ENCODE data around the gene ANKS1A.
"Not testable (repeated sequence)": the region's sequence is repeated elsewhere in the genome, so short reads cannot be mapped to it uniquely, and the experiment has no call there.

The ANKS1A gene

DNA sequence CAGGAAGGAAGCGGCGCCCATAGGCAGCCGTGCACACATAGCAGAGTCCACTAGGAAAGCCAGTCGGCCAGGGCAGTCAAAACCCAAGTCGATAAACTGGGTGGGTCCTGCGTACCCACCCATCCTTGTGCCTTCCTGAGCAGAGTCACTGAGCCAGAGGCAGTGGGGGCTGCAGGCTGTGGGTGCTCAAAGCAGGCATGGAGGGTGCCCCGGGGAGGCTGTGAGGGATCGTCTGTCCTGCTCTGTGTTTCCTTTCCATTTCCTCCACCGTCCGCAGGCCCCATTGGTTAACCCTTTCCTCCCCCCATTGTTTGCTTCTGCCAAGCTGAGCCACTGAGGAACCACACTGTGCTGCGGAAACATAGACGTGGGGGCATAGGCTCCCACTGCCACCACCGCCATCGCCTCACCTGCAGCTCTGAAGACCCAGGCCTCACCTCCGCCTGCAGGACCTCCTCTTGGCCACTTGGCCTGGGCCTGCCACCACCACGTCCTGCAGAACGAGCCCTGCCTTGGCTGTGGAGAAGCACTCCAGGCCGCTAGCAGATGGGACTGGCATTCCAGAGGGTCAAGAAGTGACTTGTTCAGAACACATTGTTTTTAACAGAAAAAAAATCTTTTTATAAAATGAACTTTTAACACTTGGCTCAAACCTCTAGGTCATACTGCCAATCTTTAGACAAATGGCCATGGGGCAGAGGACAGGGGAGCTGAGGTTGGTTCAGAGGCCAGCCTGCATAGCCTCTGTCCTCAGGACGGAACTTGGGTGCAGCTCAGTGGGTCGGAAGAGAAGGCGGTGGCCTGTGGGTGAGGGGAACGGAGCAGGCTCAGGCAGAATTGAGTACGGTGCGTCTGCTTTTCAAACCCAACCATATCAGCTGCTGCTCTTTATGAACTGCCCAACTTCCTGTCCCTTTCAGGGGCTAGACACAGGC lies 199.5 kb downstream of the ANKS1A start:
- DNase-seq, result no peak

DNA sequence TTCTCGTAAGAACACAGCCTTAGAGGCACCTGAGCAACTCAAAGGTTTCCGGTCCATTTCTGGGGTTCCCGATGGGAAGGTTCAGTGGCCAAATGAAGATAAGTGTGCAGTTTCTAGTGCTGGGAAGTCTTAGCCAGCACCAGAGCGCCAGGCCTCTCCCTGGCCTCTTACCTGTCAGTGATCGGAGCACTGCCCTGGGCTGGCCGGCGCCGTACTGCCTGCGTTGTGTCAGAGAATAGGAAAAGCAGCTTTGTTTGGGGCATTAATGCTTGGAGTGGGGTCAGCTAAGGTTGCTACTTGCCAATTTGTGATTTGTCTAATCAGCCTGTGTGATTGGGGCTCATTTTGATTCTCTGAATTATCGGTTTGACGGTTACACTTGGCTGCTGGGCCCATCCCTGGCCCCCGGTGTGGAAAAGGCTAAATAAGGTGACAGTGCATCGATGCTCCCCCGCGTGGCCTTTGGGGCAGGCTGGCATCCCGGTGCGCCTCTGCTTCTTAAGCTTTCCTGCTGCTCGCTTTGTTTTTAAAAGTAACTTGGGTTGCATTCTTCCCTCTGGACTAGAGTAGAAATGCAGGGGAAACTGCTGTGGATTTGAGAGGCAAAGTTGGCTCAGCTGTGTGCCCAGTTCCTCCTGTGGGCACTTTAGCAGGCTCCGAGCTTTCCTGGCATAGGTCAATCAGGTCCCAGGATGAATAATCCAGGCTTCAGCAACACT lies 200.3 kb downstream of the ANKS1A start:
- no peak for DNase-seq

DNA sequence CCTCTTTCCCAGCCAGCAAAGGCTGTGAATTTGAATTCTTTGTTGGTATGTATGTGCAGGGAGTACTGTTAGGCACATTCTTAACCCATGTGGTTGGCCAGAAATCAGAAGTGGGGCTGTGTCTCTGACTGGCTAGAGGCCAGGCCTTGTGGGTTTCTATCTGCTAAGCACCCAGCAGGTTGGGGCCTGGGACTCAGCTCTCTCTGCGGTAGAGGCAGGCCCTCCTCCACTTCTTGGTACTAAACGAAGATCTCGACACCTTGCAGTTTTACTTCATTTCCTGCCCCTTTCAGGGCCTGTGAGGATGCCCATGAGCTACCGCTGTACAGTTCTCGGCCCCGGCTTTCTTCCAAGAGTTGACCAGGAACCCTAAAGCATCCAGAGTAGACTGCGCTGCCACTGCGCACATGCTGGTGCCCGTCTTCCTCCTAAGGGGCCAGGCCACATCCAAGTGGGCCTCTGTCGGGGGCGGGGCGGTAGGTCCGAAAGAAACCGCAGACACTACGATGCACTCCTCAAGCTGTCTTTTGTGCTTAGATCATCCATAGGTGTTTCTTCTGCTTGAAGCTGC lies 201.0 kb downstream of the ANKS1A start:
- peak; percentile 6 for DNase-seq

DNA sequence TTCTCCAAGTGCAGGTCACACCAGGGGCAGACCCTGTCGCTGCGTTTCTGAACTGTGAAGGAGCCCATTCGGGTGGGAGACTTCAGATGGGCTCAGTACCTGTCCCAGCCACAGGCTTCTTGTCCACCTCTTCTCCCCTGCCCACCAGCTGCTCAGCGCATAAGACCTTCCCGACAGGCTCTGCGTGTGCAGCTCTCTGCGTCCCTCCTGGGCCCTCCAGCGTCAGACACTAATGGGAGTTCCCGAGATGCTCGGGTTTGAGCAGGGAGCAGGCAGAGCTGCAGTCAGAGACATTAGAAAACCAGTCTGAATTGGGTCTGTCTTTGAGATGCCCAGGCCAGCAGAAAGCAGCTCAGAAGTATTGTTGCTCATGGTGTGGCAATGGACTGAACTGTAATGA lies 201.7 kb downstream of the ANKS1A start:
- DNase-seq, result no peak

DNA sequence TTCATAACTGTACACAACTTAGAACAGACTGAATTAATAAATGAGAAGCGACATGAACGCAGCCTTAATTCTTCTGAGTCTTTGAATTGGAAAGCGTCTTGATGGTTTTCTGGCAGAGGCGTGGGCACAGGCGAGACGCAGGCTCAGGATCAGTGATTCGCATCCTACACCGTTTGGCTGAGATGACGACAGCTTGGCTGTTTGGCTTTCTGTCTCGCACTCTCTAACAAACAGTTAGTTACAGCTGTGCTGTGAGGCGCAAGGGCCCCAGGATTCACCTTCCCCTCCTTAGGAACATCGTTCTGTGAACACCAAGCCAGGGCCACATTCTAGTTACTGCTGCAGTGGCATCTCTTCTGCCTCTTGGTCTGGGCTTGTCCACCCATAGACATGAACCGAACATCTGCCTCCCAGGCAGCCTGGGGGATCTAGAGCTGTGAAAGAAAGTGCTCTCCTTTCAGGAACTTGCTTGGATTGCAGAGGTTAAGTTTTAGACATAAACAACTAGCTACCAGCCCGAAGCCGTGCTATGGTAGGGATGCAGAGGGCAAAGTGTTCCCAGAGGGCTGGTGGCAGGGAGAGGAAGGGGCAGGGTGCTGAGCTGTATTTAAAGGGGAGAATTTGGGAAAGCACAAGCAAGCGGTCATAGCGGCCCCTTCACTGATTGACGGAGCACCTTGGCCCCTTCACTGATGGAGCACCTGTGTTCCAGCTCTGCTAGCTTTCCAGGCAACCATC lies 202.5 kb downstream of the ANKS1A start:
- DNase-seq, result no peak

DNA sequence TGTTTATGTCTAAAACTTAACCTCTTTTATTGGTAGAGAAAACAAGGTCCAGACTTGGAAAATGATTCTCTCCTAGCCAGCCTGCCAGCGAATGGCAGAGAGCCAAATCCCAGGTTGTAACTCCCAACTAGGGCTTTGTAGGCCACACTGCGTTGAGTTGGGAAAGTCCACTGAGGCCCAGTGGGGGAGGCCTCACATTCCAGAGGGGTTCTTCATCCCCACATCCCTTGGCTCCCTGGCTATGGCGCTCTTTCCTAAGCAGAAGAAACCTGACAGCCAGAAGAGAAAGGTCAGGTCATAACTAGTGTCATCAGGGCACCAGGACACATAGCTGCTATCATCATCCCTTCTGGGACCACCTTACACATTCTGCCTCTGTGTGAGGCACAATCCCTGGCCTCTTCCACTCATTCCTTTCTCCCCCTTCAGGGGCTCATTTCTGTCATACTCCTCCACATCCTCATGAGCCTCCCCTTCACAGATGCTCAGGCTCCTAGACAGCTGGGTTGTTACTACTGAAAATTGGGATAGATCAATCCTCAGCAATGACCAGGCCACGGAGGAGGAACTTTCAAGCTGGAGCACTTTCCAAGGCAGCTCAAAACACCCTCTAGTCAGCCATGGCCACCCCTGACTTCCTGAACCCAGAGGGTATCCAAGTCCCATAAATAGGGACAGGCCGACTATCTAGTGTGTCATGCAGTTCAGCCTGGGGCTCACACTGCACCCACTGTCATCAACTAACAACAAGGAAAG lies 203.5 kb downstream of the ANKS1A start:
- no peak for DNase-seq

DNA sequence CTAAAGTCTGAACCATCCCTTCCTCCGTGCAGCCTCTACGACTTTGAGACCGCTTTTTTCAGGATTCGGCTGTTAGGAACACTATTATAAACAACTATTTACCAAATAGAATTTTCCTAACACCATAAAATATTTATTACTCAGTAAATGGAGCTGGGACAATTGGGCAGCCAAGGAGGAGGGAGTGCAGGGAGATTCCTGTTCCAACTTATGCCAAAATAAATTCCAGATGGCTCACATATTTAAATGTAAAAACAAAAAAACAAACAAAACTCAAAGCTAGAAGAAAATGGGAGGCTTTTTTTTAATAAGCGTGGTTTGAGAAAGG lies 204.0 kb downstream of the ANKS1A start:
- DNase-seq, result no peak

DNA sequence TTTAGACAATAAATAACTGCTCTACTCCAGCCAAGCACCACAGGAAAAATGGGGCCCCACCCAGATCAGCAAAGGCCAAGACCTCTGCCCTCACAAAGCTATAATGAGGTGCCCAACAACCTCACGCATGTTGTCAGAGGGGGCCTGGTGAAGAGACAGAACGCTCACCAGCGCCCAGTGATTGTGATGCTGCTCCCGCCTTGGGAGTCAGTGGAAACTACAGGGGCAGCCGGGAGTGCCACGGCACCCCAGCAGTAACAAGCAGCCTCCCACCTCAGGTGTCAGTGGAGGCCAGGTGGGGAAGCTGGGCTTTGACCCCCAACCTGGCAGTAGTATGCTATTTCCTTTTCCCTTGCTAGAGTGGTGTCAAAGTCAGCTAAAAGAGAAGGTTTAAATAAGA lies 204.7 kb downstream of the ANKS1A start:
- no peak for DNase-seq

DNA sequence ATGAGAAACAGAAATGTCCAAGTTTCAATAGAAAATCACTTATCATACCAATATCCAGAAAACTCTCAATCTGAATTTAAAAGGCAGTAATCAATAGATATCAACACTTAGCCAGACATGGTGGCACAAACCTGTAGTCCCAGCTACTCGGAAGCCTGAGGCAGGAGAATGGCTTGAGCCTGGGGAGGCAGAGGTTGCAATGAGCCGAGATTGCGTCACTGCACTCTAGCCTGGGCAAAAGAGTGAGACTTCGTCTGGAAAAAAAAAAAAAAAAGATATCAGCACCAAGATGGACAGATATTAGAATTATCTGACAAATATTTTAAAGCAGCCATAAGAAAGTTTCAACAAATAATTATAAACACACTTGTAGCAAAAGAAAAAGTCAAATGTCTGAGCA lies 205.1 kb downstream of the ANKS1A start:
- no peak for DNase-seq

DNA sequence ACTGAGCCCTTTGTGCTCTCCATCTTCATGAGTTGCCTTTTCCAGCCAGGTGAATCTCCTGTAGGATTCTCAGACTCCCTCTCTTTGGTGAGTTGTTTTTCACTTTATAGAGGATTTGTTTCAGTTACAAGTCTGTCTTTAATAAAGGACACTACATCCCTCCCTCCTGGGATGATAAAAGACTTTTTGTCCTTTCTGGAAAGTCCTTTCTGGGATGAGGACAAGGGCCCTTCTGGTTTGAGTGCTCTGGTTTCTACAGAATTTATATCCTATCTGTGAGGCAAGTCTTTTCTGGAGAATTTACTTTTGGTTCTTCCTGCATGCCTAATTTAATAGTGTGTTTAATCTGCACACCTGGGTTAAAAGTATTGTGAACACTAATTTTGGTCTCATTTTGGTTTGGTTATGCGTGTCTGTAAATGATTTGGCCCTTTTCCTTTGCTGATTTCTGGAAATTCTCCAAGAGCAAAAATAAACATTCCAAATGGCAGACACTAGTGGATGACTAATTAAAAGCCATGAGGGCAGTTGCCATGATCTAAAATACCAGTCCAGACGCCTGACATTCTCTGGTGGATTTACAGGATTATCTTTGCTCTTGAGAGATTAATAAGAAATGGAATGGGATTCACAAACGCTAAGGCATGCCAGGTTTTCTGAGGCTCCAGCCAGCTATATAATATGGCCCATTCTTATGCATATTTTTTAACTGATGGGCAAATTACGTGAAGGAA lies 207.2 kb downstream of the ANKS1A start:
- DNase-seq, result no peak

DNA sequence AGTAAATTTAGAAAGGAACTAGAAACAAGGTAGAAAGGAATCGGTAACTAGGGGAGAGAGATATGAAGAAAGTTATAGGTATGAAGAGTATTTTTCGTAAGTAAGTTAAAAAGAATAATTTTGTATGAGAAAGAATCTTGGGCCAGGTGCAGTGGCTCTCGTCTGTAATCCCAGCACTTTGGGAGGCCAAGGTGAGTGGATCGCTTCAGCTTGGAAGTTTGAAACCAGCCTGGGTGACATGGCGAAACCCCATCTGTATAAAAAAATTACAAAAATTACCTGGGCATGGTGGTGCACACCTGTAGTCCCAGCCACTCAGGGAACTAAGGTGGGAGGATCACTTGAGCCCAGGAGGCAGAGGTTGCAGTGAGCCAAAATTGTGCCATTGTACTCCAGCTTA lies 210.1 kb downstream of the ANKS1A start:
- no peak for DNase-seq

DNA sequence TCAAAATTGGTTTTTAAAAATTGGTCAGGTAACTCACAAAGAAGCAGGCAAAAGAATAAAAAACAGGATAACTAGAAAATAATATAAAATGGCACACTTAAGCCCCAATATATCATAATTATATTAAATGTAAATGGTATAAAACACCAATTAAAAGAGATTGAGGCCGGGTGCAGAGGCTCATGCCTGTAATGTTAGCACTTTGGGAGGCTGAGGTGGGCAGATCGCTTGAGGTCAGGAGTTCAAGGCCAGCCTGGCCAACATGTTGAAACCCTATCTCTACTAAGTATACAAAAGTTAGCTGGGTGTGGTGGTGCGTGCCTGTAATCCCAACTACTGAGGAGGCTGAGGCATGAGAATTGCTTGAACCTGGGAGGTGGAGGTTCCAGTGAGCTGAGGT lies 216.0 kb downstream of the ANKS1A start:
- DNase-seq, result no peak

DNA sequence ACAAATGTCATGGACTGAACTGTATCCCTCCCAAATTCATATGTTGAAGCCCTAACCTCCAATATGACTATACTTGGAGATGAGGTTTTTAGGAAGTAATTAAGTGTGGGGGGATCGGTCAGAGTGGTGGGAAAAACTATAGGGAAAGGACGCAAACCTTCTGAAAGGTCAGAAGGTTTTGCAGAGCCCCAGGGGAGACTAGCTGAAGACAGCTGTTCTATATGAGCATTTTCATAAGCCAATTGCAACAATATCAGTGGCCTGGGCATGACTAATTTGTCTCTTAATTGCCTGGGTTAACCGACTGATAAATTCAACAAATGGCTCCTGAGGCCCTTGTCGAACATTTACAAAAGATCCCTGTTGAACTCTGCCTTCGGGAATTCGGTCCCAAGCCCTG lies 217.0 kb downstream of the ANKS1A start:
- DNase-seq, result not testable (repeated sequence)

DNA sequence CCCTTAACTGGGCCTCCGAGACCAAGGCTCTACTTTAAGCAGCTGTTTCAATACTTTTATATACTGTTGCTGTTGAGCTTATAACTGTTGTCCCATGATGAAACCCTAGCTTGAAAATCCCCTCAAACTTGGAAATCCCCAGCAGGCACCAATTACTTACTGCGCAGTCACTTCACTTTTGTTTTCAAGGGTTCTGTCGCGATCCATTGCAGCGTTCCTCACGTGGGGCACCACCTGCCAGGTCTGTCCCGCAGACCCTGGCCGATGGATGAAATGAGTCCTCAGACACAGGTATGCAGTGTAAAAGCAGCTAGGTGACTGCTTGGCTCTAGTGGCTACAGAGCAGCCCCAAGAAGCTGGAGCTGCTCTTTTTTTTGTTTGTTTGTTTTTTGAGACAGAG lies 218.2 kb downstream of the ANKS1A start:
- not testable (repeated sequence) for DNase-seq

DNA sequence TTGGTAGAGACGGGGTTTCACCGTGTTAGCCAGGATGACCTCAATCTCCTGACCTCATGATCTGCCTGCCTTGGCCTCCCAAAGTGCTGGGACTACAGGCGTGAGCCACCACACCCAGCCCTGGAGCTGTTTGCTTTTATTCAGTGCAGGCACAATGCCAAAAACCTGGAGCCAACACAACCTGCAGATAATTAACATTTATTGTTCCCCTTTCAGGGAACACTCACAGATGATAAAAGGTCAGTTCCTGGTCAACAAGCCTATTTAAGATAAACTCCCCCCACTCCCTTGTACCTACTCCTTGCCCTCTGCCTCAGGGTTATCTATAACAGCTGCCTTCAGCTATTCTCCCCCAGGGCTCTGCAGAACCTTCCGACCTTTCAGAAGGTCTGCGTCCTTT lies 218.7 kb downstream of the ANKS1A start:
- DNase-seq, result not testable (repeated sequence)

DNA sequence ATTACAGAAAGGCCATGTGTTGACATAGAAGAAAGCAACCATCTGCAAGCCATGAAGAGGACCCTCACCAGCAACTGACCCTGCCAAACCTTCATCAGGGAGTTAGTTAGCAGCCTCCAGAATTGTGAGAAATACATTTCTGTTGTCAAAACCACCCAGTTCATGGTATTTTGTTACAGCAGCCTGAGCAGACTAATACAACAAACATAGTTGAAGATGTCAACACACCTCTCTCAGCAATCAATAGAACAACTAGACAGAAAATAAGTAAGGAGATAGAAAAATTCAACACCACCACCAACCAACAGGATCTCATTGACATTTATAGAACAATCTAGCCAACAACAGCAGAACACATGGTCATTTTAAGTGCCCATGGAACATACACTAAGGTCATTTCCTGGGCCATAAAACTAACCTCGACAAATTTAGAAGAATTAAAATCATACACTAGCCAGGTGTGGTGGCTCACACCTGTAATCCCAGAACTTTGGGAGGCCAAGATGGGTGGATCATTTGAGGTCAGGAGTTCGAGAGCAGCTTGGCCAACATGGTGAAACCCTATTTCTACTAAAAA lies 219.3 kb downstream of the ANKS1A start:
- DNase-seq, result no peak

DNA sequence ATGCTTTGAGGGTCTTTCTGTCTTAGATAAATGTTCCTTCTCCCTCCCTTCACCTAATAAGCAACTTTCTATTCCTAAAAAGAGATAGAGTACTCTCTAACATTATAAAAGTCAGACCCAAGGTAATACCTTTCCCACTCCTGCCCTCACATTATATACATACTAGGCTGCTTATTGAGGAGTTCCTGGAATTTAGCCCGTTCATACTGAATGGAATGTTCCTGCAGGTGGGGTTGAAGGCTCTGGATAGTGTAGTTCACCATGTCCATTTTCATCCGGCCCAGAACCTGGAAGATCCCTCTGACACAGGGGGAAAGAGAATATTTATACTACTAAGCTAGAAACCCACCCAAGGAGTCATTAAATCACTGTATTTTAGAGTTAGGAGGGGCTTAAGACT lies 231.7 kb downstream of the ANKS1A start:
- DNase-seq, result no peak

DNA sequence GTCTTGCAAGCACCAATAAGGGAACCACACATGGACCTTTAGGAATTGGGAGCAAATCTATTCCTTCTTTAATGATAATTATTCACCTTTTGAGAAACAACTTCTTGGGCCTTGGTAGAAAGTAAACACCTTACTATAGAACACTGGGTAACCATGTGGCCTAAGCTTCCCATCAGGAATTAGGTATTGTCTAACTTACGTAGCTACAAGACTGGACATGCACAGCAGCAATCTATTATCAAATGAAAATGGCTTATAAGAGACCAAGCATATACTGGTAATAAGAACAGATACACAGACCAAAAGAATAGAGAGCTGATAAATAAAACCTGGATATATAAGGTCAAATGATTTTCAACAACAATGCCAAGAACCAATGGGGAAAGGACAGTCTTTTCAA lies 235.3 kb downstream of the ANKS1A start:
- DNase-seq, result no peak

DNA sequence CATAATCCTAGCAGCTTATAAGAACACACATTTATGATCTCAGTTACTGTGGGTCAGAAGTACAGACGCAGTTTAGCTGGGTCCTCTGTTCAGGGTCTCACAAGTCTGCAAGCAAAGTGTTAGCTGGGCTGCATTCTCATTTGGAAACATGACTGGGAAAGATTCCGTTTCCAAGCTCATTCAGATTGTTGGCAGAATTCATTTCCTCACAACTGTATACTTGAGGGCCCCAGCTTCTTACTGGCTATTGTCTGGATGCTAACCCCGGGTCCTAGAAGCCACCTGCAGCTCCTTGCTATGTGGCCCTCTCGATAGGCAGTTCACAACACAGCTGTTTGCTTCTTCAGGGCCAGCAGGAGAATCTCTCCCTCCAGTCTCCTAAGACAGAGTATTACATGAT lies 239.0 kb downstream of the ANKS1A start:
- no peak for DNase-seq

DNA sequence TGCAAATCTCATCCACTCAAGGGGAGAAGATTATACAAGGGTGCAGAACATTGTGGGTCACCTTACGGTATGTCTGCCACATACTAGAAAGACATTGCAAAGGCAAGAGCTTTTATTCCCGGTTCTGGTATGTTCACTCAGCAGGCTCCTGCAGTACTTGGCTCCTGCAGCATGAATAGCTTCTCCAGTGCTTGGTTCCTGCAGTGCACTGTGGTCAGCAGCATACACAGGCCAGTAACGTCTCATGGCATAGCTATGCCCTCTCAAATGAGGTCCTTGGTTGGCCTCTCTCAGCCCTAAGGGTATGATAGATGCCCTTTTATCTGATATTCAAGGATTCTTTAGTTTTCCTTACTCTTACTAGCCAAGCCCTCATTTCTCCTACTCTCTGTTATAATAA lies 239.4 kb downstream of the ANKS1A start:
- no peak for DNase-seq

DNA sequence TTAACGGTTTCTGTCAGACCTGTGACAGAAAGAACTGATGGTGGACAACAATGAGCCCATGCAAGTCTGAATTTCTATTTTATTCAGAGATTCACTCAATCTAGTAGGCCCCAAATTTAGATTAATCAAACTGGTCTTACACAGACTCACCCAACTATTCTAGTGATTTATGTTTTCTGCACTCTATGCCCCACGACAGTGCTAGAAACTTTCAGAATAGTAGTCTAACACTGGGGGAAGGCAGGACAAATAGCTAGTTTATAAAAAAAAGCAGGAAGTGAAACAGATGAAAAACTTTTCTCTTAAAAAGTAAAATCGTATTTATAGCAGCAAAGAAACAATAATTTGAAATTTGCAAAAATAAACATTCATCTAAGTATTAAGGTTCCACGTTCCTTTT lies 247.1 kb downstream of the ANKS1A start:
- peak; percentile 46 for DNase-seq

DNA sequence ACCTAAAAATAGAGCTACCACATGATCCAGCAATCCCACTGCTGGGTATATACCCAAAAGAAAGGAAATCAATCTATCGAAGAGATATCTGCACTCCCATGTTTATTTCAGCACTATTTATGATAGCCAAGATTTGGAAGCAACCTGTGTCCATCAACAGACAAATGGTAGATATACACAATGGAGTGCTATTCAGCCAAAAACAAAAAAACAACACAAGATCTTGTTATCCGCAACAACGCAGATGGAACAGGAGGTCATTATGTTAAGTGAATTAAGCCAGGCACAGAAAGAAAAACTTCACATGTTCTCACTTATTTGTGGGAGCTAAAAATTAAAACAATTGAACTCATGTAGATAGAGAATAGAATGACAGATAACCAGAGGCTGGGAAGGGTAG lies 249.1 kb downstream of the ANKS1A start:
- DNase-seq, result not testable (repeated sequence)

Data from MV-4-11 (cell line).